IMR-90 (cell line): ENCODE measurements around the gene SLF2. TPM values are rescaled to one million over a fixed set of nuclear protein-coding genes. Genes with fewer than 3 reads are reported as not detected.
A peak's percentile ranks its signal among the peaks of the same experiment; 100 is the strongest.

Experiments
- ATAC-seq: fragments of 200-7000 bp; cut with Tn5 transposase; 2 replicates; pipeline ENCODE4 v1.9.1; 2020; ENCODE audit warnings: low read depth, mild to moderate bottlenecking, moderate library complexity
- BruUV-seq: library from RNA; stranded (reverse); fragments of 400-500 nt; replicated peaks from 2 replicates; lab custom pipeline; 2021; lab: Mats Ljungman, UMichigan
- CTCF ChIA-PET: fragments of 300-600 bp; formaldehyde crosslinking; extraction: SDS; loops from one replicate; lab custom pipeline; 2021; ENCODE audit warnings: antibody characterized with exemption; lab: Yijun Ruan, JAX
- POLR2A ChIA-PET: fragments of 300-600 bp; sonication (Branson Sonifier 250); formaldehyde crosslinking; loops from one replicate; lab custom pipeline; 2022; ENCODE audit warnings: antibody characterized with exemption; ENCODE audit not compliant: unreplicated experiment; lab: Charles Lee
- DNase-seq: peaks from one replicate; pipeline ENCODE4 v3.0.0; 2013
- H2AFZ ChIP-seq: replicated peaks from 2 replicates; pipeline ENCODE3; 2013; ENCODE audit warnings: low read length, mild to moderate bottlenecking; ENCODE audit not compliant: poor library complexity
- H2AK5ac ChIP-seq: 2 replicates; pipeline ENCODE4 v1.6.1; 2013; ENCODE audit warnings: low read depth, low read length, inconsistent platforms
- H2AK9ac ChIP-seq: replicated peaks from 2 replicates; pipeline ENCODE3; 2013; ENCODE audit warnings: mild to moderate bottlenecking, low read depth, low read length, moderate library complexity; ENCODE audit not compliant: poor library complexity
- H2BK120ac ChIP-seq: 2 replicates; pipeline ENCODE4 v1.6.1; 2013; ENCODE audit warnings: low read depth, low read length, inconsistent platforms
- H2BK15ac ChIP-seq: 3 replicates; pipeline ENCODE4 v1.6.1; 2013; ENCODE audit warnings: low read depth, low read length, inconsistent platforms
- H2BK20ac ChIP-seq: 2 replicates; pipeline ENCODE4 v1.6.1; 2013; ENCODE audit warnings: low read depth, mild to moderate bottlenecking, inconsistent platforms, low read length, moderate library complexity
- H2BK5ac ChIP-seq: 2 replicates; pipeline ENCODE4 v1.6.1; 2013; ENCODE audit warnings: mild to moderate bottlenecking, low read depth, low read length, inconsistent platforms; ENCODE audit not compliant: poor library complexity, severe bottlenecking
- H3K14ac ChIP-seq: replicated peaks from 2 replicates; pipeline ENCODE4 v1.6.1; 2013; ENCODE audit warnings: low read depth, low read length, inconsistent platforms
- H3K18ac ChIP-seq: 2 replicates; pipeline ENCODE4 v1.6.1; 2013; ENCODE audit warnings: low read depth, low read length, control low read depth
- H3K23ac ChIP-seq: 2 replicates; pipeline ENCODE4 v1.6.1; 2013; ENCODE audit warnings: low read depth, low read length, inconsistent platforms
- H3K27ac ChIP-seq: 2 replicates; pipeline ENCODE4 v1.5.1; 2013; ENCODE audit warnings: mild to moderate bottlenecking, control low read depth, low read length; ENCODE audit not compliant: insufficient read depth
- H3K27me3 ChIP-seq: 2 replicates; pipeline ENCODE4 v1.6.1; 2013; ENCODE audit warnings: low read length; ENCODE audit not compliant: control insufficient read depth, insufficient read depth
- H3K36me3 ChIP-seq: 2 replicates; pipeline ENCODE4 v1.6.1; 2013; ENCODE audit warnings: low read length, mixed read lengths; ENCODE audit not compliant: control insufficient read depth, insufficient read depth
- H3K4ac ChIP-seq: 2 replicates; pipeline ENCODE4 v1.6.1; 2013; ENCODE audit warnings: low read depth, low read length, inconsistent platforms
- H3K4me1 ChIP-seq: 2 replicates; pipeline ENCODE4 v1.6.1; 2013; ENCODE audit warnings: low read length, mixed read lengths; ENCODE audit not compliant: control insufficient read depth, insufficient read depth
- H3K4me2 ChIP-seq: 2 replicates; pipeline ENCODE4 v1.6.1; 2013; ENCODE audit warnings: low read depth, mild to moderate bottlenecking, control low read depth, low read length, moderate library complexity
- H3K4me3 ChIP-seq: 2 replicates; pipeline ENCODE4 v1.5.1; 2013; ENCODE audit warnings: low read depth, mild to moderate bottlenecking, control low read depth, low read length, moderate library complexity; ENCODE audit not compliant: insufficient read depth
- H3K56ac ChIP-seq: 2 replicates; pipeline ENCODE4 v1.6.1; 2013; ENCODE audit warnings: low read length, inconsistent platforms; ENCODE audit not compliant: insufficient read depth; ENCODE audit errors: extremely low read depth
- H3K79me1 ChIP-seq, 2 experiments: 2 replicates each; pipeline ENCODE4 v1.6.1; 2013; ENCODE audit warnings: low read length in 2 of 2, inconsistent platforms in 1 of 2, low read depth in 1 of 2
- H3K9ac ChIP-seq: 2 replicates; pipeline ENCODE4 v1.6.1; 2013; ENCODE audit warnings: low read depth, low read length, control low read depth
- H3K9me1 ChIP-seq: 2 replicates; pipeline ENCODE4 v1.6.1; 2013; ENCODE audit warnings: low read length, inconsistent platforms; ENCODE audit not compliant: insufficient read depth
- H3K9me3 ChIP-seq: 2 replicates; pipeline ENCODE4 v1.6.1; 2013; ENCODE audit warnings: low read length; ENCODE audit not compliant: control insufficient read depth, insufficient read depth
- H4K20me1 ChIP-seq: 2 replicates; pipeline ENCODE4 v1.6.1; 2013; ENCODE audit warnings: low read length, inconsistent platforms; ENCODE audit not compliant: insufficient read depth
- H4K5ac ChIP-seq: 2 replicates; pipeline ENCODE4 v1.6.1; 2013; ENCODE audit warnings: mild to moderate bottlenecking, low read depth, low read length, control low read depth
- H4K8ac ChIP-seq, 2 experiments: 2 replicates each; pipeline ENCODE4 v1.6.1; 2013; ENCODE audit warnings: low read depth in 2 of 2, low read length in 2 of 2, control low read depth in 1 of 2, inconsistent platforms in 1 of 2
- H4K91ac ChIP-seq: 2 replicates; pipeline ENCODE4 v1.6.1; 2013; ENCODE audit warnings: low read depth, low read length, inconsistent platforms; ENCODE audit not compliant: insufficient read depth
- BHLHE40 ChIP-seq: fragments of 150-350 bp; IDR thresholded peaks from 2 replicates; pipeline ENCODE4 v1.6.1; 2016; ENCODE audit warnings: mild to moderate bottlenecking, low read depth, low read length
- CTCF ChIP-seq: conservative IDR thresholded peaks from 2 replicates; pipeline ENCODE4 v1.5.1; 2012; ENCODE audit warnings: mild to moderate bottlenecking, low read depth, low read length, improper control_type of control experiment
- FOS ChIP-seq: fragments of 150-350 bp; IDR thresholded peaks from 2 replicates; pipeline ENCODE4 v1.6.1; 2016; ENCODE audit warnings: low read depth, low read length
- MAZ ChIP-seq: IDR thresholded peaks from 2 replicates; pipeline ENCODE4 v1.6.1; 2012; ENCODE audit warnings: low read depth, mild to moderate bottlenecking, low read length, improper control_type of control experiment, moderate library complexity, borderline replicate concordance
- MXI1 ChIP-seq: IDR thresholded peaks from 2 replicates; pipeline ENCODE4 v1.6.1; 2012; ENCODE audit warnings: low read depth, mild to moderate bottlenecking, low read length, moderate library complexity, borderline replicate concordance
- RAD21 ChIP-seq: IDR thresholded peaks from 2 replicates; pipeline ENCODE4 v1.6.1; 2012; ENCODE audit warnings: low read length, improper control_type of control experiment
- RFX5 ChIP-seq: IDR thresholded peaks from 2 replicates; pipeline ENCODE4 v1.8.0; 2012; ENCODE audit warnings: low read depth, mild to moderate bottlenecking, low read length, moderate library complexity
- SMC3 ChIP-seq: fragments of 150-350 bp; IDR thresholded peaks from 2 replicates; pipeline ENCODE4 v1.6.1; 2016; ENCODE audit warnings: low read depth, mild to moderate bottlenecking, antibody characterized with exemption, low read length, moderate library complexity
- USF2 ChIP-seq: fragments of 150-350 bp; IDR thresholded peaks from 2 replicates; pipeline ENCODE4 v1.6.1; 2017; ENCODE audit warnings: mild to moderate bottlenecking, antibody characterized with exemption, low read length, low read depth
- WGBS, 2 experiments: methylation state at CpG; one replicate each; pipeline versions ENCODE4 v1.1.5 to v1.1.7; 2013; ENCODE audit warnings: missing lambda C conversion rate in 2 of 2; ENCODE audit not compliant: insufficient read length in 1 of 2; ENCODE audit errors: extremely low coverage in 2 of 2; 5-methylcytosine and 5-hydroxymethylcytosine counted together
- dilution Hi-C: fragments of 300-500 bp; cut with HindIII; formaldehyde crosslinking; loops from one replicate; pipeline ENCODE4 v1.14.3; 2018; ENCODE audit warnings: low sequenced_read_pairs; ENCODE audit not compliant: unreplicated experiment
- in situ Hi-C: fragments of 300-500 bp; cut with MboI; formaldehyde crosslinking; loops from 3 replicates; pipeline ENCODE4 v1.14.3; 2019; ENCODE audit warnings: low sequenced_read_pairs, inconsistent platforms, mixed read lengths
- intact Hi-C: fragments of 100-400 bp; cut with micrococcal nuclease; formaldehyde crosslinking; loops from 2 replicates; pipeline ENCODE4 v1.10.0; 2022
- polyA plus RNA-seq, 3 experiments: library from polyadenylated mRNA; depleted of rRNA; stranded (reverse); fragments of >200 nt; gene quantifications; 2 replicates each; pipeline ENCODE4 v1.2.3, GENCODE V29; 2012; ENCODE audit warnings: low replicate concordance in 1 of 3
- total RNA-seq: library from RNA; depleted of rRNA; stranded (reverse); fragments of >200 nt; gene quantifications from 2 replicates; pipeline ENCODE4 v1.2.3, GENCODE V29; 2012

The SLF2 gene
- total and polyA plus RNA-seq, 2 of the 4 experiments (the other 2 are of a cell fraction) = 8.5 to 21.7 TPM

GRCh38 chr10:100998183-100998990, 85.6 kb downstream of the SLF2 start:
- Histone ChIP-seq H3K79me1 (peaks cover 8 to 43% of the 10 kb centered on the region in 2 experiments; a peak in 3 of 4 replicates), H2BK5ac (peak overlapping the region; percentile 97), H3K9me3 (no peaks in the 10 kb centered on the region), H2AFZ (peak overlapping the region; percentile 92), H2AK9ac (peak overlapping the region; percentile 100), H2BK15ac (peak overlapping the region; percentile 99), H3K4me1 (peaks cover 25% of the 10 kb centered on the region), H2AK5ac (peak overlapping the region; percentile 100), H3K4me3 (peak overlapping the region; percentile 78), H2BK20ac (peak overlapping the region; percentile 91), H3K4me2 (peak overlapping the region; percentile 88), H3K27ac (peak overlapping the region; percentile 95), H3K14ac (peak overlapping the region; percentile 100), H4K8ac (peak overlapping the region; percentile 80 to 99), H3K18ac (peak overlapping the region; percentile 88), H3K27me3 (no peaks in the 10 kb centered on the region), H4K20me1 (peaks cover 31% of the 10 kb centered on the region), H3K56ac (peak overlapping the region; percentile 96), H3K36me3 (peaks cover 12% of the 10 kb centered on the region; the same call in 1 of the 2 replicates), H3K4ac (peak overlapping the region; percentile 100), H4K5ac (peak overlapping the region; percentile 85), H4K91ac (peak overlapping the region; percentile 100), H3K9ac (peak overlapping the region; percentile 66), H2BK120ac (peak overlapping the region; percentile 99), H3K23ac (peak overlapping the region; percentile 100), H3K9me1 (peaks cover 4% of the 10 kb centered on the region)
- ATAC-seq = peak; percentile 21
- dilution Hi-C loops (no loop called here), in situ Hi-C loops (no loop called here), intact Hi-C loops (loop anchor here (1.0 kb wide), 1 partner anchor 15 kb away; no protein-coding TSS in a partner anchor)
- peak; percentile 81 for DNase-seq
- POLR2A ChIA-PET = no interaction called here
- WGBS, 2 experiments = 2% methylated on average over 15 of the region's 25 CpGs; no CpG with 5 or more reads in 1 of the 2 experiments
- TF ChIP-seq FOS (no peak), USF2 (peak; percentile 84), CTCF (0 out of 2 replicates have a peak, but pooled peaks have one; percentile 6), MXI1 (no peak; the same call in 1 of the 2 replicates), BHLHE40 (peak; percentile 21; the same call in 1 of the 2 replicates), RFX5 (no peak), RAD21 (no peak), MAZ (peak; percentile 82; the same call in 1 of the 2 replicates), SMC3 (no peak)
- CTCF ChIA-PET = interaction anchor here (0.6 to 4.4 kb wide), 4 partner anchors 9 to 61 kb away, joined by 3 to 48 read pairs (median 9); no protein-coding TSS in a partner anchor
- no TSS peak for BruUV-seq
